HAP-1 (cell line): ENCODE measurements around the gene C20orf173.

Source experiments
- DNase-seq, 2 experiments: peaks; one replicate each; pipeline ENCODE4 v3.0.0-alpha.2; 2016 to 2020; ENCODE audit warnings: low spot score in 2 of 2
- H3K27me3 ChIP-seq: fragments of 250-450 bp; sonication (Bioruptor Pico); 2 replicates; pipeline ENCODE4 v1.5.1; 2020; ENCODE audit warnings: low read depth, mild to moderate bottlenecking, moderate library complexity
- H3K36me3 ChIP-seq: fragments of 250-450 bp; sonication (Bioruptor Pico); replicated peaks from 2 replicates; pipeline ENCODE4 v1.5.1; 2020; ENCODE audit warnings: mild to moderate bottlenecking
- H3K4me1 ChIP-seq: fragments of 250-450 bp; sonication (Bioruptor Pico); 2 replicates; pipeline ENCODE4 v1.5.1; 2020; ENCODE audit warnings: mild to moderate bottlenecking
- H3K4me3 ChIP-seq: fragments of 250-450 bp; sonication (Bioruptor Pico); 2 replicates; pipeline ENCODE4 v1.5.1; 2020; ENCODE audit warnings: mild to moderate bottlenecking, moderate library complexity
- H3K9me3 ChIP-seq: fragments of 250-450 bp; sonication (Bioruptor Pico); 2 replicates; pipeline ENCODE4 v1.5.1; 2020; ENCODE audit warnings: mild to moderate bottlenecking, moderate library complexity
- in situ Hi-C: fragments of 300-500 bp; cut with MboI; formaldehyde crosslinking; loops from 3 replicates; pipeline ENCODE4 v1.14.3; 2020; ENCODE audit warnings: low sequenced_read_pairs, inconsistent platforms, mixed read lengths

The C20orf173 gene

GRCh38 chr20:35489717-35490116 lies 39.7 kb downstream of the C20orf173 start:
- H3K9me3 ChIP-seq = no peaks in the 10 kb centered on the region
- no peaks in the 10 kb centered on the region for H3K4me1 ChIP-seq
- H3K36me3 ChIP-seq = peaks cover 50% of the 10 kb centered on the region
- no peak overlapping the region for H3K4me3 ChIP-seq
- no peaks in the 10 kb centered on the region for H3K27me3 ChIP-seq
- DNase-seq = no peak
- in situ Hi-C loops = no loop called here

GRCh38 chr20:35487479-35487878 lies 42.0 kb downstream of the C20orf173 start:
- DNase-seq = no peak
- H3K27me3 ChIP-seq = no peaks in the 10 kb centered on the region
- H3K9me3 ChIP-seq = no peaks in the 10 kb centered on the region
- in situ Hi-C loops = no loop called here
- no peak overlapping the region for H3K4me3 ChIP-seq
- no peaks in the 10 kb centered on the region for H3K4me1 ChIP-seq
- peaks cover 47% of the 10 kb centered on the region for H3K36me3 ChIP-seq

GRCh38 chr20:35479798-35480197 lies 49.7 kb downstream of the C20orf173 start:
- Histone ChIP-seq H3K36me3 (peaks cover 65% of the 10 kb centered on the region), H3K27me3 (no peaks in the 10 kb centered on the region), H3K4me1 (no peaks in the 10 kb centered on the region), H3K9me3 (no peaks in the 10 kb centered on the region), H3K4me3 (no peak overlapping the region)
- in situ Hi-C loops = no loop called here
- DNase-seq = no peak

GRCh38 chr20:35478804-35479472 lies 50.5 kb downstream of the C20orf173 start:
- Histone ChIP-seq H3K9me3 (no peaks in the 10 kb centered on the region), H3K27me3 (no peaks in the 10 kb centered on the region), H3K4me1 (no peaks in the 10 kb centered on the region), H3K4me3 (no peak overlapping the region), H3K36me3 (peaks cover 66% of the 10 kb centered on the region)
- in situ Hi-C loops = no loop called here
- peak in 1 of 2 experiments; percentile 22 for DNase-seq
